C4-2B (cell line): ENCODE measurements around the gene TSPAN9.

Experiments
- H3K27ac ChIP-seq: fragments of 450-650 bp; 2 replicates; pipeline ENCODE4 v1.5.1; 2017
- ZFX ChIP-seq: fragments of 450-650 bp; IDR thresholded peaks from 2 replicates; pipeline ENCODE4 v1.6.1; 2017
- TF ChIP-seq, protein P1 (sequence below): fragments of 450-650 bp; conservative IDR thresholded peaks from 2 replicates; pipeline ENCODE4 v1.5.1; 2017; ENCODE audit warnings: mild to moderate bottlenecking

TSPAN9 gene

DNA sequence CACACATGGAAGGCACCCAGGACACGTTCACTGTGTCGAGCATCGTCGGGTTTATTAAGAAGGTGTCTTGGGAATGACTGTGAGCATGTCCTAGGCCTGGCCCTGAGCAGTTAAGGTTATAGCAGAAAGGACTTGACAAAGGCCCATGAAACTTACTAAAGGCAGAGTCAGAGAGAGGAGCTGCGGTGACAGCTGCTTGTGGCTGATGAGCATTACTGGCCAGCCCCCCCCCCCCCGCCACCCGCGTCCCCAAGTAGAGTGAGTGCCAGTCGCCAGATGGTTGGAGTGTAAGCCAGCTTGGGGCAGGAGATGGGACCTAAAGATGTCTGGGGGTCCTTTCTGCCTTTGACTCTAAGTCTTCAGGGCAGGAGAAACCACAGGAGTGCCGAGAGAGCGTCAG, 169.9 kb downstream of the TSPAN9 start:
- no peak overlapping the region for H3K27ac ChIP-seq
- no peak for TF ChIP-seq ZFX
- TF ChIP-seq, protein P1, sequence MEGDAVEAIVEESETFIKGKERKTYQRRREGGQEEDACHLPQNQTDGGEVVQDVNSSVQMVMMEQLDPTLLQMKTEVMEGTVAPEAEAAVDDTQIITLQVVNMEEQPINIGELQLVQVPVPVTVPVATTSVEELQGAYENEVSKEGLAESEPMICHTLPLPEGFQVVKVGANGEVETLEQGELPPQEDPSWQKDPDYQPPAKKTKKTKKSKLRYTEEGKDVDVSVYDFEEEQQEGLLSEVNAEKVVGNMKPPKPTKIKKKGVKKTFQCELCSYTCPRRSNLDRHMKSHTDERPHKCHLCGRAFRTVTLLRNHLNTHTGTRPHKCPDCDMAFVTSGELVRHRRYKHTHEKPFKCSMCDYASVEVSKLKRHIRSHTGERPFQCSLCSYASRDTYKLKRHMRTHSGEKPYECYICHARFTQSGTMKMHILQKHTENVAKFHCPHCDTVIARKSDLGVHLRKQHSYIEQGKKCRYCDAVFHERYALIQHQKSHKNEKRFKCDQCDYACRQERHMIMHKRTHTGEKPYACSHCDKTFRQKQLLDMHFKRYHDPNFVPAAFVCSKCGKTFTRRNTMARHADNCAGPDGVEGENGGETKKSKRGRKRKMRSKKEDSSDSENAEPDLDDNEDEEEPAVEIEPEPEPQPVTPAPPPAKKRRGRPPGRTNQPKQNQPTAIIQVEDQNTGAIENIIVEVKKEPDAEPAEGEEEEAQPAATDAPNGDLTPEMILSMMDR = no peak

DNA sequence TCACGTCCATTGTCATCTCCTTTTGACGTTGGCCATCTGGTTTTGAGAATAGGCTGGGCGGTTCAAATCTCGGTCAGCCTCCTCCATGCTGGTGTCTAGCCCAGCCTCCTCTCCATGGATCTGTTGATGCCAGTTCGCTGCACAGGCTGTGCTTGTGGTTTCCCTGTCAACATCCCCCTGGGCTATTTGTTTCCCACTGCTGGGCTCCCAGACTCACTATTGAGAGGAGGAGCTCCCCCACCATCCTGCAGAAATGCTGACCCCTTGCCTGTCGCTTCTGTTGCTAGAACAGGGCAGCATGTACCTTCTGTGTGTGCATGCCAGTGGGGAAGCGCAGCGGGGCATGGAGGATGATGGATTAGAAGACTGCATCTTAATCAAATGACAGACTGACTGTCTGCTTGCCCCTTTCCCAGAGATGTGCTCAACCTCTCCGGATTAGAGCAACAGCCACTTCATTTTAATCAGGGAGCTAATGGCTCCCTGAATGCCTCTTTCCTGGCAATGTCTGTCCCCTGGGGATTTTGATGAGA, 170.5 kb downstream of the TSPAN9 start:
- H3K27ac ChIP-seq = no peak overlapping the region
- TF ChIP-seq, protein P1 = no peak
- no peak for TF ChIP-seq ZFX

DNA sequence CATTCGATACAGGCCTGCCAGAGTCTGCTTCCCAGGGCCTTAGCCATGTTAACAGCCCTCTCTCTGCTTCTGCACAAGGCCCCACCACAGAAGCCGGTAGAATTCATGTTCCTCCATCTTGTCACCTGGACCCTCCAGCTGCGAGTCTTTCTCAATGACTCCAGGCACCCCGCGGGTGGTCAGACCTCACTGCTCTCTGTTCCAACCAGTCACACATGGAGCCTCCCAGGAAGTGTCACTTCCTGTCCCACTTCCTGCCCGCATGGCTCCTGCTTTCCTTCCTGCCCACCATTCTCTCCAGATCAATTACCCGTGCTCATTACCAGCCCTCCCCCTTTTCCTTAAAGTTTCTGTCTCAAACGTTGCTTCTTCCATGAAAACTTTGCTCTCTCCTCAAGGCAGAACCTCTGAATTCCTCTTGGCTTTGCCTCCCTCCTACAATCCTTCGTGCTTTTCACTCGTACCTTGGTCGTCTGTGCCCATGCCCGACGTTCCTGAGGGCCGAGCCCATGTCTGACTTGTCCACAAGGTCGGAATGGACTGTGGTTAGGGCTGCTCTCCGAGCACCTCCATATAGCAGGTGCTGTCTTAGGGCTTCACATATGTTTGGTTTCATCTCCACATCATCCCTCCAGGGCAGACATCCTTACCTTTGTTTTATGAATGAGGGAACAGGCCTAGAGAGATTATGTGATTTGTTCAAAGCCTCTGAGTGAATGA, 172.1 kb downstream of the TSPAN9 start:
- no peak for TF ChIP-seq ZFX
- TF ChIP-seq, protein P1 = no peak
- H3K27ac ChIP-seq = 0 out of 2 replicates have a peak overlapping the region, but pooled peaks have one; percentile 5

DNA sequence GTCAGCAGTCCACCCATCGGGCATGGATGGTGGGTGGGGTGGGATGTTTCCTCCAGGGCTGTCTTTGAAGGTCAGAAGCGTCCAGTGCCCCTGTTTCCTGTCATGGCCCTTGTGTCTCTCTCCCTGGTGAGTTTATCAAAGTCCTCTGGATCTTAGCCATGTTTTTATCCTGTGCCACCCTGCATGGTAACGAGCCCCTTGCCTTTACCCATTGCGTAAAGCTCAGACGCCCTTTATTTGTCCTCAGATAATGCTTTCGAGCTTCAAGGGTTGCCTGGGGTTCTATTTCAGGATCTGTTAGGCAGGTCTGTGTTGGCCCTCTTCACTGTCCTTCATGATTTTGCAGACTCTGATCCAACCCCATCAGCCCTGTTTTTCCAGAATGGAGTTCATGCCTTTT, 172.9 kb downstream of the TSPAN9 start:
- no peak overlapping the region for H3K27ac ChIP-seq
- no peak for TF ChIP-seq ZFX
- TF ChIP-seq, protein P1 = no peak

DNA sequence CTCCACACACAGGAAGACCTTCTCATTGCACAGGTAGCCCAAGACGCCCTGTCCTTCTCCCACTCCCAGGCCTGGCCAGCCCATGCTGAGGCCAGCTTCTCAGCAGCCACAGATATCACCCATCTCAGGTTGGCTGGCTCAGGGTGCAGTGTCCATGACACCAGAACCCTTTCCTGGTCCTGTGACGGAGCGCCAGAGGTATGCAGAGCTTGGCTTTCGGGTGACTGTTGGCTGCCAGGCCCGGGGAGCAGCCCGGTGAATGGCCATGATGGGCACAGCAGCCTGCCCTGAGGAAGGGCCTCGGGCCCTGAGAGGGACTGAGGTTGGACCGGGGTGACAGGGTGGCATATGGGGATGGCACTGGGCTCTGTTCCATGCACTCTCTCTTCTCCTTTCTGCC, 173.4 kb downstream of the TSPAN9 start:
- no peak overlapping the region for H3K27ac ChIP-seq
- TF ChIP-seq ZFX = no peak
- TF ChIP-seq, protein P1 = no peak

DNA sequence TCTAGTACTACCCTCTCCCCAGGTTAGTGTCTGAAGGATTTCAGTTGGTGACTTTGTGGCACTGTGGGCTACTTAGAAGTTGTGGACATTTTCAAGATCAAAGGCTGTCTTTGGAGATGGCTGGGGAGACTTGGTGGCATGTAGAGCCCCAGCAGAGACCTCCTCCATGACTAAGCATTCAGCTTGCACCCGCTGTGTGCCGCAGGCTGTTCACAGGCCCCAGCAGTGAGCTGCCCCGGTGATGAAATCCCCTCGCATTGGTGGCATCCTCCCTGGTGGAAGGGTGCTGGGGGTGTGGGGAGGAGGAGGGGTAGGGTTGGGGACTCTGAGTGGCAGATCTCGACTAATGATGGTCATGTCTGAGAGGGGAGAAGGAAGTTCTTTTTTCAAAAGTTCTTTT, 173.9 kb downstream of the TSPAN9 start:
- TF ChIP-seq, protein P1 = no peak
- TF ChIP-seq ZFX = no peak
- H3K27ac ChIP-seq = no peak overlapping the region

DNA sequence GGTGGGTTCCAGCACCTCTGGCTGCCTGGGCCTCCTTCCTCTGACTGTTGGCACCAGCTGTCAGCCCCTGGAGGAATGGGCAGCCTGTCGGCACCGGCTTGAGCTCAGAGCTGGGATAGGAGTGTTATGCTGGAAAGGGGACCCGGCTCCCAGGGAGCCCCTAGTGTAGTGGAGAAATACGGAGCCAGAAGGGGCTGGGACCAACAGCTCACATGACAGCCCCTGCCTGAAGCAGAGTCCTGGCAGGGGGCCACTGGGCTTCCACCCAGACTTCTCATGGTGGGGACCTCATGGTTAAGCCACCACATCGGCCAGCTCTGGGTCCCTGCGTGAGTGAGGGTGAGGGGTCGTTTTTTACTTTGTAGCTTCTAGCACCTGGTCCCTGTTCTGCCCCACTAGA, 174.5 kb downstream of the TSPAN9 start:
- H3K27ac ChIP-seq = no peak overlapping the region
- TF ChIP-seq, protein P1 = no peak
- TF ChIP-seq ZFX = no peak
